A549 (cell line): ENCODE data around the gene GPAT2. TPM values are rescaled to one million over a fixed set of nuclear protein-coding genes. Genes with fewer than 3 reads are reported as not detected.
"Not testable (repeated sequence)": the region's sequence is repeated elsewhere in the genome, so short reads cannot be mapped to it uniquely, and the experiment has no call there.

Experiments used
- ATAC-seq, 2 experiments: fragments of 200-7000 bp in 1 of 2; fragments of >200 bp in 1 of 2; cut with Nextera tagmentation in 1 of 2; cut with Tn5 transposase in 1 of 2; 3 replicates each; pipeline versions ENCODE4 v1.8.0 to v1.9.1; 2018 to 2020; ENCODE audit warnings: mild to moderate bottlenecking in 1 of 2, moderate library complexity in 1 of 2
- CTCF ChIA-PET: fragments of 300-600 bp; sonication (Branson Sonifier 250); formaldehyde crosslinking; extraction: SDS; loops from one replicate; lab custom pipeline; 2021; ENCODE audit warnings: antibody characterized with exemption, inconsistent platforms; lab: Yijun Ruan, JAX
- POLR2A ChIA-PET: fragments of 350-600 bp; formaldehyde crosslinking; extraction: SDS; loops from one replicate; lab custom pipeline; 2021; ENCODE audit warnings: antibody characterized with exemption, inconsistent platforms; lab: Yijun Ruan, JAX
- DNase-seq, 2 experiments: peaks; one replicate each; pipeline versions ENCODE4 v3.0.0 to v3.0.0-alpha.2; 2011 to 2016; ENCODE audit warnings: low read depth in 1 of 2, low spot score in 1 of 2
- FAIRE-seq: peaks from 2 replicates; lab custom pipeline; 2011; peaks lifted over from hg19 to GRCh38; lab: Jason Lieb, UNC
- H3K27ac ChIP-seq, 2 experiments: fragments of >200 bp; sonication (Bioruptor Twin); formaldehyde crosslinking; 3 replicates each; pipeline ENCODE4 v1.5.1; 2016 to 2017
- H3K4me1 ChIP-seq: fragments of >200 bp; sonication (Bioruptor Twin); formaldehyde crosslinking; 3 replicates; pipeline ENCODE4 v1.6.1; 2016
- H3K4me2 ChIP-seq: fragments of >200 bp; sonication (Bioruptor Twin); formaldehyde crosslinking; 3 replicates; pipeline ENCODE4 v1.6.1; 2016
- H3K4me3 ChIP-seq: fragments of >200 bp; sonication (Bioruptor Twin); formaldehyde crosslinking; 3 replicates; pipeline ENCODE4 v1.5.1; 2016
- H3K9me3 ChIP-seq: fragments of >200 bp; sonication (Bioruptor Twin); formaldehyde crosslinking; 3 replicates; pipeline ENCODE4 v1.6.1; 2016
- BHLHE40 ChIP-seq: IDR thresholded peaks from 2 replicates; pipeline ENCODE4 v1.6.1; 2012; ENCODE audit warnings: low read depth, low read length, inconsistent platforms
- FOXS1 ChIP-seq: fragments of 250-450 bp; sonication (Bioruptor Pico); IDR thresholded peaks from 2 replicates; pipeline ENCODE4 v1.5.0; 2020; ENCODE audit warnings: mild to moderate bottlenecking, moderate library complexity
- HOXA7 ChIP-seq: fragments of 250-450 bp; sonication (Bioruptor Pico); IDR thresholded peaks from 2 replicates; pipeline ENCODE4 v1.5.0; 2020; ENCODE audit warnings: mild to moderate bottlenecking, moderate library complexity
- JUNB ChIP-seq: fragments of >200 bp; sonication (Bioruptor Twin); formaldehyde crosslinking; IDR thresholded peaks from 2 replicates; pipeline ENCODE4 v1.6.1; 2016
- KDM1A ChIP-seq: fragments of 200-600 bp; sonication (generic); IDR thresholded peaks from 2 replicates; pipeline ENCODE4 v1.6.1; 2016; ENCODE audit warnings: low read depth, mild to moderate bottlenecking
- KDM5A ChIP-seq: fragments of 200-600 bp; sonication (generic); IDR thresholded peaks from 2 replicates; pipeline ENCODE4 v1.6.1; 2016; ENCODE audit warnings: antibody characterized with exemption, mild to moderate bottlenecking
- MAX ChIP-seq: IDR thresholded peaks from 2 replicates; pipeline ENCODE4 v1.6.1; 2012
- MAZ ChIP-seq: fragments of 150-350 bp; IDR thresholded peaks from 2 replicates; pipeline ENCODE4 v1.6.1; 2014; ENCODE audit warnings: antibody characterized with exemption, low read depth, low read length, borderline replicate concordance
- NR3C1 ChIP-seq: fragments of >200 bp; sonication (Bioruptor Twin); formaldehyde crosslinking; IDR thresholded peaks from 3 replicates; pipeline ENCODE4 v1.6.1; 2017
- POLR2A ChIP-seq: IDR thresholded peaks from 2 replicates; pipeline ENCODE4 v1.6.1; 2012; ENCODE audit warnings: mild to moderate bottlenecking, low read length
- POLR2AphosphoS2 ChIP-seq: conservative IDR thresholded peaks from 2 replicates; pipeline ENCODE4 v1.6.1; 2012; ENCODE audit warnings: low read length, improper control_type of control experiment, inconsistent platforms
- RARB ChIP-seq: fragments of 250-450 bp; sonication (Bioruptor Pico); IDR thresholded peaks from 2 replicates; pipeline ENCODE4 v1.8.0; 2021; ENCODE audit warnings: mild to moderate bottlenecking, moderate library complexity
- SREBF2 ChIP-seq: fragments of 450-650 bp; IDR thresholded peaks from 2 replicates; pipeline ENCODE4 v1.6.1; 2014; ENCODE audit warnings: mild to moderate bottlenecking, moderate library complexity
- USF2 ChIP-seq: fragments of 450-650 bp; IDR thresholded peaks from 2 replicates; pipeline ENCODE4 v1.6.1; 2014; ENCODE audit warnings: antibody characterized with exemption
- ZFP36 ChIP-seq: fragments of 450-650 bp; IDR thresholded peaks from 2 replicates; pipeline ENCODE4 v1.6.1; 2014; ENCODE audit warnings: borderline replicate concordance; ENCODE audit not compliant: partially characterized antibody
- ZNF302 ChIP-seq: fragments of 250-450 bp; sonication (Bioruptor Pico); IDR thresholded peaks from 2 replicates; pipeline ENCODE4 v1.9.0; 2021; ENCODE audit warnings: inconsistent platforms, mild to moderate bottlenecking, moderate library complexity
- WGBS: methylation state at CpG from one replicate; pipeline ENCODE4 v1.1.6; 2017; ENCODE audit errors: missing lambda C conversion rate; 5-methylcytosine and 5-hydroxymethylcytosine counted together
- polyA minus RNA-seq: library from RNA; depleted of rRNA, polyadenylated mRNA; stranded (reverse); fragments of >200 nt; gene quantifications from 2 replicates; pipeline ENCODE4 v1.2.3, GENCODE V29; 2011; rRNA and poly(A)+ RNA removed
- polyA plus RNA-seq, 4 experiments: library from polyadenylated mRNA; depleted of rRNA in 3 of 4; stranded (reverse); fragments of >200 nt; fragmentation: RNase III in 1 of 4; extraction: RNeasy Plus Mini Kit Qiagen cat#74134 plus additional on column Dnase treatment in 1 of 4; gene quantifications; 2 replicates in 3 of 4; 3 replicates in 1 of 4; pipeline ENCODE4 v1.2.3, GENCODE V29; 2011 to 2017

Gene GPAT2
- polyA plus RNA-seq (2011; rRNA removed) (not detected in 2 replicates), polyA plus RNA-seq (2017; fragmentation: RNase III; extraction: RNeasy Plus Mini Kit Qiagen cat#74134 plus additional on column Dnase treatment) (not detected in 3 replicates), polyA minus RNA-seq (not detected in 2 replicates)
- not detected in 2 replicates for polyA plus RNA-seq (2012; cell fraction: cytosol; rRNA removed)
- polyA plus RNA-seq (2012; cell fraction: nucleus; rRNA removed): not detected in 2 replicates

DNA sequence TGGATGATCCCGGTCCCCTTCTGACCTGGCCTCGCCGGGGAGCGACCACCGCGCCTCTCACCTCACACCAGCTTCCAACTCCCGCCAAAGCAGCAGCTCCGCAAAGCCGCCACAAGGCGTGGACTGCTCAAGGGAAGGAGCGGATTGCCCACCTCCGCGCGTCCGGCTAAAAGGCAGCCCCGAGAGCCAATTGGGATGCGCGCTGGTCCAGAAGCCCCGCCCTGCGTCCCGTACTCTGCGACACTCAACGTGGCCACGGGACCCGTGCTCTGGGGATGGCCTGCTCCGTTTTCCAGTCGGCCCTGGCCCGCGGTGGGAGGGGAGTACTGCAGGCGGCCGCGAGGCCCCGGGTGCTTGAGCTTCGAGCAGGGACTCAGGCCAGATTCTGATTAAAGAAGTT lies at the start of gene GPAT2:
TSS of gene GPAT2 (minus strand) at position 125 of the 400 bp plus-strand sequence. CDS start 2,557 bp downstream, outside the sequence.
- H3K27ac ChIP-seq, POLR2A ChIA-PET, H3K9me3 ChIP-seq, H3K4me3 ChIP-seq, FAIRE-seq, CTCF ChIA-PET, DNase-seq, H3K4me1 ChIP-seq, H3K4me2 ChIP-seq, ATAC-seq: not testable (repeated sequence)
- WGBS: no CpG with 5 or more reads among the region's 34 CpGs

DNA sequence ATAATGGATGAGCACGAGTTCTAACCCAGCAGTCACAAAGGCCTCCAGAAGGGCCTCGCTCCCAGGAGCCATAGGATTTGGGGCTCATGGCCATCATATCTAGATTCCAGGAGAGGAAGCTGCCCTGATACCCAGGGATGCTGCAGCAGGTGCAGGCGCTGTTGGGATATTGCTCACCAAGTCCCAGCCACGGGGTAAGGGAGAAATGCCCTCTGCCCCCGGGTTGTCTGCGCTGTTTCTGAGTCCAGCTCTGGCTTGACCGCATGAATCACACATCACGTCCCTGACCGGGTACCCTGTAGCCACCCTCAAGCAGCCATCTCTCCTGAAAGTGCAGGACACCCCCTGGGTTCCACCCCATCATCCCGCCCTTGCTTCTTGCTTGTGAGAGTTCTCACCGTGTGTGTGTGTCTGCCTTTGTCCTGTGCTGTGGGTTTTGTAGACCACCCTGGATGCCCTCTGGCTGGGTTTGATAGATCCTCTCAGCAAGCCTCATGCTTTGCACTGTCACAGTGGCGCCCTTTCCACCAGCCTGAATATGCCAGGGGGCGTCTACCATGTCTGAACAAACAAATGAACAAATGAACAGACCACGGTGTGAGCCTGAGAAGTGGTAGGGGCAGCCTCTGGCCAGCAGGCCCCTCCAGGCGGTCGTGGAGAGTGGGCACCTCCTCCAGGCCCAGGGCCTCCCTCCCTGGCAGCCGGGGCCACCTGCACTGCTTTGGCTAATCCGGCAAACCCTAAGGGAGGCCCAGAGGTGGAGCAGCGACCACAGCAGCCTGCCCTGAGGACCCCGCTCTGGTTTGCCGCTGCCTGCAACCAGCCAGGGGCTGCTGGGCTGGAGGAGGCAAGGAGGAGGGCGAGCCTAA lies 49.5 kb upstream of the GPAT2 start:
- DNase-seq (no peak), ATAC-seq (no peak), FAIRE-seq (no peak)
- WGBS: 65% methylated on average over 14 of the region's 22 CpGs
- Histone ChIP-seq H3K27ac (no peak overlapping the region), H3K4me3 (no peak overlapping the region), H3K4me2 (no peak overlapping the region), H3K9me3 (no peaks in the 10 kb centered on the region), H3K4me1 (no peaks in the 10 kb centered on the region)
- no peak for TF ChIP-seq HOXA7 (CRISPR knock-in tag)
- TF ChIP-seq USF2: no peak
- TF ChIP-seq SREBF2: no peak
- no peak for TF ChIP-seq KDM1A
- no peak for TF ChIP-seq BHLHE40
- TF ChIP-seq KDM5A: no peak
- TF ChIP-seq ZFP36: no peak
- TF ChIP-seq POLR2AphosphoS2: no peak
- TF ChIP-seq POLR2A: no peak
- ChIA-PET POLR2A (no interaction called here), CTCF (interaction anchor here (3.8 kb wide), 1 partner anchor 33 kb away, joined by 15 read pairs; no protein-coding TSS in a partner anchor)

GRCh38 chr2:96083064-96083939 lies 48.6 kb upstream of the GPAT2 start:
- Histone ChIP-seq H3K4me2 (no peak overlapping the region), H3K4me3 (no peak overlapping the region), H3K4me1 (no peaks in the 10 kb centered on the region), H3K9me3 (no peaks in the 10 kb centered on the region), H3K27ac (no peak overlapping the region)
- ATAC-seq: no peak; a peak in 1 of 6 replicates
- 53% methylated on average over 4 of the region's 9 CpGs for WGBS
- POLR2A ChIA-PET: no interaction called here
- TF ChIP-seq FOXS1 (CRISPR knock-in tag) (no peak), JUNB (no peak), ZNF302 (CRISPR knock-in tag) (no peak), NR3C1 (no peak), MAX (no peak)
- CTCF ChIA-PET: interaction anchor here (3.8 kb wide), 1 partner anchor 34 kb away, joined by 15 read pairs; no protein-coding TSS in a partner anchor
- no peak for DNase-seq
- FAIRE-seq: no peak

- POLR2A ChIA-PET: no interaction called here
- CTCF ChIA-PET: interaction anchor here (3.8 kb wide), 1 partner anchor 35 kb away, joined by 15 read pairs; no protein-coding TSS in a partner anchor
- ATAC-seq (no peak), DNase-seq (no peak), FAIRE-seq (no peak)
- TF ChIP-seq RARB (CRISPR knock-in tag) (no peak), MAZ (no peak), USF2 (no peak)
- Histone ChIP-seq H3K9me3 (no peaks in the 10 kb centered on the region), H3K4me3 (no peak overlapping the region), H3K27ac (no peak overlapping the region), H3K4me2 (no peak overlapping the region), H3K4me1 (no peaks in the 10 kb centered on the region)
- WGBS: 60% methylated on average over 14 of the region's 14 CpGs
Measured at GRCh38 chr2:96082211-96083063, 47.7 kb upstream of the GPAT2 start.
